ENCODE measurements around the gene OR6K3.
"Not testable (repeated sequence)": the region's sequence is repeated elsewhere in the genome, so short reads cannot be mapped to it uniquely, and the experiment has no call there.

OR6K3 gene, protein sequence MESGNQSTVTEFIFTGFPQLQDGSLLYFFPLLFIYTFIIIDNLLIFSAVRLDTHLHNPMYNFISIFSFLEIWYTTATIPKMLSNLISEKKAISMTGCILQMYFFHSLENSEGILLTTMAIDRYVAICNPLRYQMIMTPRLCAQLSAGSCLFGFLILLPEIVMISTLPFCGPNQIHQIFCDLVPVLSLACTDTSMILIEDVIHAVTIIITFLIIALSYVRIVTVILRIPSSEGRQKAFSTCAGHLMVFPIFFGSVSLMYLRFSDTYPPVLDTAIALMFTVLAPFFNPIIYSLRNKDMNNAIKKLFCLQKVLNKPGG

DNA sequence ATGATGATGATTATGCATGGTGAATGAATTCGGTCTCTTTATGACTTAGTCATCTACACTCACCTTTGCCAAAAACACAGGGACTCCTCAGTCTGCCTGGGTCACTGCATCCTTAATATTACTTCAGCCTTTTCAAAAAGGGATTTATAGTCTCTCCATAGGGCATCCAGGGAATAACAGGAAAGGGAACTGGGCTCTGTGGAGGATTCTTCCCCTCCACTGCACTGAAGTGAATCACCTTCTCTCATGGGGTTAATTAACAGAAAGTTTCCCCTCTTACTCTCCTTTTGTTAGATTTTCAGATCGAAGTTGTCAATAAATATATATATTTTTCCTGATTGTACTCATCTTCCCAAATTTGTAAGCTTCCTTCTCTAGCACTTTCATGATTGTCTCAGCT, at the start of gene OR6K3:
Gene OR6K3, minus strand, starts transcription at position 101 of the 400 bp plus-strand sequence. CDS start 2,605 bp downstream, outside the sequence.
- no peak for DNase-seq

DNA sequence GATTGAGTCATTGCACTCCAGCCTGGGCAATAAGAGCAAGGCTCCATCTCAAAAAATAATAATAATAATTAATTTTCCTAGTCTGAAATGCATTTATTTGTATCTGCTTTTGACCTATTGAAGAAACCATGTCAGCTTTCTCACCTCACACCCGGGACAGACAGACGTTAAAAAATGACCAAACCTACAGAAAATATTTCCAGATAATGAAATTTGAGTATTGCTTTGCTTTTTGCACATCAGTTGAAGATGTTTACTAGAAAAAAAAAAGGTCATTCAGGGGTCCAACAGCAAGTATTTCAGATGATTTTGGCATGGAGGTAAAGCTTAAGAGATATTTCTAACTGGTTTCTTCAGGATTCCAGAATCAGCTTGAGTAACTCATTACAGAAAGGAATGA, 33.9 kb upstream of the OR6K3 start, which contains the start of gene OR6K6:
Gene OR6K6, plus strand, starts transcription at position 301 of the 400 bp plus-strand sequence. CDS start 168 bp downstream, outside the sequence.
- no peak for DNase-seq

DNA sequence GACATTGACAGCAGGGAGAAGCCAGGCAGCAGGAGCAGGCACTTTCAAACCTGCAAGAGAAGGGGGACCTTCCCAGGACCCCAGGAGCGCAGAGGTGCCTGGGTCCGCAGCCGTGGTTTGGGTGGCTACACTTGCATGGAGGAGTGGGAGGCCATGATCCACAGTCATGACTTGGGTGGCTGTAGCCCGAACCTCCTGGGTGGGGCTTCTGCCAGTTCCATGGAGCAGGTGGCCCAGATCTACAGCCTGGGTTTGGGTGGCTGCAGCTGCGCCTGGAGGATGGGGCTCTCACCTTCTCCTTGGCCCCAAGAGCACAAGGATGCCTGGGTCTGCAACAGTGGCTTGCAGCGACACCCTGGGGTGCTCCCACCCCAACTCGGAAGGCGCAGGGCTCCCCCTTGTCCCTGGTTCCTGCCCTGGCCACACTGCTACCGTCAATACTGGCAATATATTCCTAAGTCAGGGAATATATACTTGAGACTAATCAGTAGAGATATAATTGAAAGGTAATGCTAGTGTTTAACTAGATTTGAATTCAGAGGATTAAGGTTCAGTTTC, 31.7 kb upstream of the OR6K3 start:
- DNase-seq, result no peak

DNA sequence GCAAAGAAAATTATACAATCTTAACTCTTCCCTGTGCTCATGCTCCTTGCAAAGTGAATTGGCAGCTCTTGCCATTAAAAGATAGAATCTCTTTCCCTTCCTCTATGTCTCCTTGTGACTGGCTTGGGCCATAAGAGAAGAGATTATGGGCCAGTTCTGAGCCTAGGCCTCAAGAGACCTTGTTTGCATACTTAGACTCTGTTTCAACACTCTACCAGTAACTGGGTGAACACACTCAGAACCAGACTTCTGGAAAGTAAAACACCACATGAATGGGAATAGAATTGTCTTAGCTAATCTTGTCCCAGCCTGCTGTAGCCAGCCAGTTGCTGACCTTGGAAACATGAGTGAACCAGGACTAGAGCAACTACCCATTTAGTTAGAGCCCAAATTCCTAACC, 15.3 kb upstream of the OR6K3 start:
- no peak for DNase-seq

DNA sequence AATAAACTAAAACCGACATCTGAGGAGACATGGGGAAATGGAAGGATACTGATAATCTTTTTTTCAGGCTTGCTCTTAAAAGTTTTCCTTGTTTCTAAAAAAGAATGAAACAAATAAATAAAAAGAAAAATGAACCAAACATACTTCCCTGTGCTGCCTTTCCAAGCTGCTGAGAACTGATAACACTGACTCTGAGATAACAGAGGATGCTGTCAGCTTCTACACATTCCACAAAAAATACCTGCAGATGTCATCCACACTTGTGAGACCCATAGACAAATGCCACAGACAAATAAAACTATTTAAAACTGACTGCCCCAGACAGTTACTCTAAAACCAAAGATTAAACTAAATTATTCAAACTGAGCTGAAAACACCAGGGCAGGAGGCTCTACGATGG, 12.0 kb upstream of the OR6K3 start:
- no peak for DNase-seq

DNA sequence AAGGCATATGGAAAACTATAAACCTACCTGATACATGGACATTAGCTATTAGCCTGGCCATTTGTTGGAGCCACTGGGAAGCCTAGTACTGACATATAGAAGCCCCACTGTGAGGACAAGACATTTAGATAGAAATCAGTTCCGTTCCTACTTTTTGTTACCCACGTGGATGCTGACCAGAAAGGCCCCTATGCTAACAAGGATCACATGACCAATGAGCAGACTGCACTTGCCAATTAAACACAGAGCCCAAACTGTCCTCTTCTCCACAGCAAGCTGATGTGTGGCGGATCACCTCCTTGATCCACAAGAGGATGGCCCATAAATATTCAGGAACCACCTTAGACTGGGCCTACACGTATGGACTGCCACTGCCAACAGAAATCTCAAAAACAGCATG, 11.2 kb upstream of the OR6K3 start:
- no peak for DNase-seq

DNA sequence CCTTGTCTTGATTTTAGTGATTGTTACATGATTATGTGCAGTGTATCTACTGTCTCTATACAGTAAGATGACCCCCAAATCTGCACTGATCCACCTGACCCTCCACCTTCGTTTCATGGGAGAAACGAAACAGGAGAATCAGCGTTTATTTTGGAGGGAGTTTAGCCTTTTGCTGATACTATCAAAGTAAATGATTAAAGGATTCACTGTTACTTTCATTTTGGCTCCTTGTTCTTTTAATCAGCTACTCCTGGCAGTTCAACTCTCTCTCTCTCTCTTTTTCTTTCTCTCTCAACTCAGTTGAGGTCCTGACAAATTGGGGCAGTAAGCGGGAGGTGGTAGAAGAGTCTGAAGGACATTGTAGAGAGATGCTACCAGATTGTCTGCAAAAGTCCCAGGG, 9.9 kb upstream of the OR6K3 start:
- DNase-seq, result no peak

DNA sequence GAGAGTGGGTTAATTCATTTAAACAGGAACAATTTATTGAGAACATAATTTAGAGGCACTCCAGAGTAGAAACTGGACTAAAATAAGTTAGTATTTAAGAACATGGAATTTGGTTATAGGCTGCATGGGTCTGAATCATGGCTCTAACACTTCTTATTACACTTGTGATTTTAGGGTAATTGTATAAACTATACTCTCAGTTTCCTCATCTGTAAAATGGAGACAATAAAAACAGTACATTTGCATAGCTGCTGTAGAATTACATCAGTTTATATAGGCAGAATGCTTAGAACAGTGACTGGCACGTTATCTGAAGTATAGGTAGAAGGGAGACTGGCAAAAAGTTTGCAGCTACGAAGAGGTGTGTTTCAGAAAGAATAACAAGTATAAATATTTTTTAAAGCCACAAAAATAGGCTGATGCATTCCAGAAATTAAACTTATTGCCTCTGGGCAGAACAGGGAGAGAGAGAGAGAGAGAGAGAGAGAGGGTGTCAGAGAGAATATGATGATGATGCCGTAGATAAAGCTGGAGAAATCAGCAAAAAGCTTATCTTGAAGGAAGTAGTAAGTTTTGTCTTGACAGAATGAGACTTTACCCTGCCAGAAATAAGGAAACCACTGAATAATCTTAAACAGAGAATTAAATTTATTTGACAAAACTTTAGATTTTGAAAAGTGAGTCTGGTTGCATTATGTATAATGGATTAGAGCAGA, 8.1 kb upstream of the OR6K3 start:
- DNase-seq, result no peak

DNA sequence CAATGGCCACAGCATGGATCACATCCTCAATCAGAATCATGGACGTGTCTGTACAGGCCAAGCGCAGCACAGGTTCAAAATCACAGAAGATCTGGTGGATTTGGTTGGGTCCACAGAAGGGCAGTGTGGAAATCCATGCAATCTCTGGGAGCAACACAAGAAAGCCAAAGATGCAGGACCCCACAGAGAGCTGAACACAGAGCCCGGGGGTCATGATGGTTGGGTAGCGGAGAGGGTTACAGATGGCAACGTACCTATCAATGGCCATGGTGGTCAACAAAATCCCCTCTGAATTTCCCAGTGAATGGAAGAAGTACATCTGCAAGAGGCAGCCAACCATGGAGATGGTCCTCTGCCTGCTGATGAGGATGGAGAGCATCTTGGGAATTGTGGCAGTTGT, 3.9 kb upstream of the OR6K3 start:
- DNase-seq, result no peak

DNA sequence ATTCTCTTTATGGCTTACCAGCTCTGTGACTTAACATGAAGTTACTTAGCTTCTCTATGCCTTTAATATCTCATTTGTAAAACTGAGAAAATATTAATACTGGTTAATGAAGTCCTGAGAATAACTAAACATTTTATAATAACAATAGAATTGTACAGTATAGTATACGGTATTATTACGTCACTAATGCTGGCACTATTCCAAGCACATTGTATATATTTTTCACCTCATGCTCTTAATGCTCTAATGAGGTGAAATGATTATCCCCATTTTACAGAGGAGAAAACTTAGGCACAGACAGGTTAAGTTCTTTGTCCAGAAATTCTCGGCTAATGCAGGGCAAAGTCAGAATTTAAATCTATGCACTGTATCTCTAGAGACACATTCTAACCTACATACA, 856 bp downstream of the OR6K3 start:
- DNase-seq, result no peak

DNA sequence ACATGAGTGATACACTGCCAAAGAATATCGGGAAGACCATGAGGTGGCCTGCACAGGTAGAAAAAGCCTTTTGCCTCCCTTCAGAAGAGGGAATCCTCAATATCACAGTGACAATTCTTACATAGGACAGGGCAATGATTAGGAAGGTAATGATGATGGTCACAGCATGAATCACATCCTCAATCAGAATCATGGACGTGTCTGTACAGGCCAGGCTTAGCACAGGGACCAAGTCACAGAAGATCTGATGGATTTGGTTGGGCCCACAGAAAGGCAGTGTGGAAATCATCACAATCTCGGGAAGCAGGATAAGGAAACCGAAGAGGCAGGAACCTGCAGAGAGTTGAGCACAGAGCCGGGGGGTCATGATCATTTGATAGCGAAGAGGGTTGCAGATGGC, 3.2 kb downstream of the OR6K3 start:
- DNase-seq, result no peak

DNA sequence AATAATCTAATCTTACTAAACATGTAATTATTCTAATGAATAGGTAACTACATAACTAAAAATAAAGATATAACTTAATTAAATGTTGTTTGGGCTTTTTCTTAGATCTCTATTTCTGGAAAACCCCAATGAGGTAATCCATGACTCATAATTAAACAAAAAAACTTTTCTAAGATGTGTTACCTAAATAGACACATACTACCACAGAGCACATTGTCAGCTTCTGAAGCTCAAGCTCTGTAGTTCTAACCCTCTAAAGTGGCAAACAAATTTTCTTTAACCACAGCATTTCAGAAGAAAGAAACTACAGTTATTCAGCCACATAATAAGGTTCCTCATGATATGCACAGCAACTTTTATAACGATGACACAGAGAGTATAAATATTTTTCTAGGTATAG, 4.2 kb downstream of the OR6K3 start:
- no peak for DNase-seq

DNA sequence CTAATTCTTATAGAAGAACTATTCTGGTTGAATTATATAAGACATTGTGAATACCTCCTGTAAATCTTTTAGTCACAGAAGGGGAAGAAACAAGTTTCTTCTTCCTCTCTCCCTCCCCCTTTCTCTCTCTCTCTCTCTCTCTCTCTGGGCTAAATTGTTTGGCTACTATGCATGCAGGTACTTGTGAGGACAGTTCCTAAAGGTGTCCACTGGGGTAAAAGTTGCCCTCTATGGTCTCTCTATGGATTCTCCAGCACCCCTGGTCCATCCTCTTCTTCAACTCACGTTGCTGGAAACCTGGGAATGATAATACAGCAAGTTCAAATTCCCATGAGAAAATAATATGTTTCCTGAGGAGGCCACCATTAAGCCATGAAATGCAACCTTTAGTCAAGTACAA, 5.8 kb downstream of the OR6K3 start:
- no peak for DNase-seq

DNA sequence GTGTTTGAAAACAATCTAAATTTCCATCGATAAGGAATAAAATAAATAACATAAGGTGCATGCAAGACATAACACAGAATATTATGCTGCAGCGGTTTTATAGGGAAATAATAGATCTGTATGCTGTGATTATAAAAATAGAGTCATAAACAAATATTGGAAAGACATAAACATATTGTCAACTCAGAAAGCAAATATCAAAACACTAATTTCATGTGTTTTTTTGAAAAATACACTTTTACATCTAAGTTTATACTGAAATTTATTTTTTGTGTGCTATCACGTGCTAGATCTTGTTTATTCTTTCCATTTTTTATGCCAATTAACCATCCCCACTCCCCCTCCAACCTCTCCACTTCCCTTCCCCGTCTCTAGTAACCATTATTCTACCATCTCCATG, 9.4 kb downstream of the OR6K3 start:
- DNase-seq, result no peak

DNA sequence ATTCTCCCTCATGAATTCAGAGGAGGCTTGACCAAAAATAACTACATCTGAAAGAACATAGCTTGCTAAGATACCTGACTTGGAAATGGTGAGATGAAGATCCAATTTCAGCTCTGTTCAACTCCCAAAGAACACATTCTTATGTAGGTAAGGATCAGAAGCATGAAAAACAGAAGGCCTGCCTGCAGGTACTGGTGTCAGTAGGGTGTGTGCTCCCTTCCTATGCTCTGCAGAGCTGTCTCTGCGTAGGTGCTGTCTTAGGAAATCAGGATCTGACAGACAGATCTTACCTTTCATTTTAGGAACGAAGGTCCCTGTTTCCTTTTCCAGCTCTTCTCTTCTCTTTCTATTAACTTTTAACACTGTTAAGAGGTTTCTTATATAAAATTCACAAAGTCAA, 14.4 kb downstream of the OR6K3 start:
- DNase-seq, result no peak

DNA sequence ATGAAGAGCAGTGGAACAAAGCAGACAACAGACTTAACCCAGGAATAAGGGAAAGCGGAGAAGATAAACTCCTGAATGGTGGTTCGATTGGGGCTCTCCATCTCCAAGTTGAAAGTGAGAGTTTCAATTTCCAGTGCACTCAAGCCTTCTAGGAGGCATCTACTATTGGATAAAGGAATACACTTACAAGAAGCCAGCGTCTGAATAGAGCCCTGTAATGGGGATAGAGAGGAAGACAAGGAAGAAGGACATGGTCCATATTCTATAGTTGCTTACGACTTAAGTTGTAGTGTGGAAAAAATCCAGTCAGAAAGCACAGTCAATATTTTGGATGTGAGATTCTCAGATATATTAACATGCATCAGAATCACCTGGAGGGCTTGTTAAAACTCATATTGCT, 20.0 kb downstream of the OR6K3 start, which contains the start of gene OR6K2:
Gene OR6K2, minus strand, starts transcription at position 101 of the 400 bp plus-strand sequence. Its CDS starts 0 bp downstream, at position 101.
- no peak for DNase-seq

DNA sequence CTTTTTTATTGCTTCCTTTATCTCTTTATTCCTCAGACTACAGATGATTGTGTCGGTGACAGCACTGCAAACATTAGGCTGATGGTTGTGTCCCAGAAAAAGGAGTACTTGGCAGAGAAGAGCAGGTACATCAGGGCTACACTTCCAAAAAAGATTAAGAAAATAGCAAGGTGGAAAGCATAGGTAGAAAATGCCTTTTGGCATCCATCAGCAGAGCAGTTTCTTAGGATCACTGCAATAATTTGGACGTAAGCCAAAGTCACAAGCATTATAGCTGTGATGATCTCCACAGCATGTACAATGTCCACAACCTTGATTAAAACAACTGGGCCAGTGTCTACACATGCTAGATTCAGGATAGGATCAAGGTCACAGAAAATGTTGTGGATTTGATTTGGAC, 25.9 kb downstream of the OR6K3 start:
- DNase-seq, result no peak

DNA sequence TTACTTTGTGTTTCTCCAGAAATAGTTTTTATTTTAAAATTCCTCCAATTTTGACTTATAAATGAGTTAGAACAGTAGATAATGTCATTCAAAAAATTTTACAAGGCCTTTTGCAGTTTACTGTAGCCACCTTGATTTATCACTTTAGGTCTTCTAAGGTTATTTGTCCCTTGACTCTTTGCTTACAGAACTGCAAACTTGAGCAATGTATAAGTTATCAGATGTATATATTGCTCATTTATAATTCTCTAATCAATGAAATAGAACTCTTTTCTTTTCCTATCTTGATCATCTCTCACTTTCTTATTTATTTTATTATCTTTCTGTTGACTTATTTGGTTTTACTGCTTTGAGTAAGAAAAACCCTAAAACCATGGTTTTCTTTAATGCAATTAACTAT, 28.2 kb downstream of the OR6K3 start:
- DNase-seq, result no peak

DNA sequence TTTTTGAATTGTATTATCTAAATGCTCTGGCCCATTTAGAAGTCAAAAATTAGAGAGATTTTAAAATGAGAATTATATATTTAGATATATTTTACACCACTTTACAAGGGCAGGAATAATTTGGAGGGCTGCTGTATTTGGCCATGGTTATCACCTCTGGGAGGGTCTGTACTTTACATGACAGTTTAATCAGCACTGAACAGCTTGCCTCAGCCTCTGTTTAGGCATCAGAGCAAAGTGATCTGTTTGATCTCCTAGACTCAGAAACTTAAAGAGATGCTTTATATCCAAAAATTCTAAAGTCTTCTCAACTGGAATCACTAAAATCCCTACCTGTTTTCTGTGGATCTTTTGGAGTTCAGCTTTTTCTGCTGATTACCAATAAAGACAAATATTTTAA, 28.6 kb downstream of the OR6K3 start:
- no peak for DNase-seq

DNA sequence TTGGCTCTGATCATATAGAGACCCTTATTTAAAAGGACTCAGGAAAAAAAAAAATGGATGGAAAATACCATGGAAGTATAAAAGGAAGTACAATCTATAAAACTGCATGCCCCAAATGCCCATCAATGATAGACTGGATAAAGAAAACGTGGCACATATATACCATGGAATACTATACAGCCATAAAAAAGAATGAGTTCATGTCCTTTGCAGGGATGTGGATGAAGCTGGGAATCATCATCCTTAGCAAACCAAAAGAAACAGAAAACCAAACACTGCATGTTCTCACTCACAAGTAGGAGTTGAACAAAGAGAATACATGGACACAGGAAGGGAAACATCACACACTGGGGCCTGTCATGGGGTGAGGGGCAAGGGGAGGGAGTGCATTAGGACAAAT, 29.4 kb downstream of the OR6K3 start:
- not testable (repeated sequence) for DNase-seq

DNA sequence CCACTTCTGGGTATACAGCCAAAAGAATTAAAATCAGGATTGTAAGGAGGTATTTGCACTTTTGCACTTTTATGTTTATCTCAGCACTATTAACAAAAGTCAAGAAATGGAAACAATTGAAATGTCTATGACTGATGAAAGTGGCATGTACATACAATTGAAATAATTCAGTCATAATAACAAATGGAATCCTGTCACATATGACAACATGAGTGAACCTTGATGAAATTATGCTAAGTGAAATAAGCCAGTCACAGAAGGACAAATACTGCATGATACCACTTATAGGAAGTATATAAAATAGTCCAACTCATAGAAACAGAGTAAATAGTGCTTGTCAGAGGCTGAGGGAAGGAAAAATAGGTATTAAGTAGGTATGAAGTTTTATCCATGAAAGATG, 30.6 kb downstream of the OR6K3 start:
- no peak for DNase-seq

DNA sequence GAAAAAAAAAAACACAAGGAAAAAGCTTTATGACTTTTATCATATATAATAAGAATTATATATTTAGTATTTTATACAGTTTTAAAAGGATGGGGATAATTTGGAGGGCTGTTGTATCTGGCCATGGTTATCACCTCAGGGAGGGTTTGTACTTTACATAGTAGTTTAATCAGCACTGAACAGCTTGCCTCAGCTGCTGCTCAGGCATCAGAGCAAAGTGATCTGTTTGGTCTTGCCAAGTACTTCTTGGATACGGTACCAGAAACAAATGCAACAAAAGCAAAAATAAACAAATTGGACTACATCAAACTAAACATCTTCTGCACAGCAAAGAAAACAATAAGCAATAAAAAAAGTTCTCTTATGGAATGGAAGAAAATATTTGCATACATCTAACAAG, 31.4 kb downstream of the OR6K3 start:
- DNase-seq, result no peak

DNA sequence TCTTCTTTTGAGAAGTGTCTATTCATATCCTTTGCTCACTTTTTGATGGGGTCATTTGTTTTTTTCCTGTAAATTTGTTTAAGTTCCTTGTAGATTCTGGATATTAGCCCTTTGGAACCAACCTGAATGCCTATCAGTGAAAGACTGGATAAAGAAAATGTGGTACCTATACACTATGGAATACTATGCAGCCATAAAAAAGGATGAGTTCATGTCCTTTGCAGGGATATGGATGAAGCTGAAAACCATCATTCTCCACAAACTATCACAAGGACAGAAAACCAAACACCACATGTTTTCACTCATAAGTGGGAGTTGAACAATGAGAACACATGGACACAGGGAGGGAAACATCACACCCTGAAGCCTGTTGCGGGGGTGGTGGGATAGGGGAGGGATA, 32.2 kb downstream of the OR6K3 start:
- not testable (repeated sequence) for DNase-seq

DNA sequence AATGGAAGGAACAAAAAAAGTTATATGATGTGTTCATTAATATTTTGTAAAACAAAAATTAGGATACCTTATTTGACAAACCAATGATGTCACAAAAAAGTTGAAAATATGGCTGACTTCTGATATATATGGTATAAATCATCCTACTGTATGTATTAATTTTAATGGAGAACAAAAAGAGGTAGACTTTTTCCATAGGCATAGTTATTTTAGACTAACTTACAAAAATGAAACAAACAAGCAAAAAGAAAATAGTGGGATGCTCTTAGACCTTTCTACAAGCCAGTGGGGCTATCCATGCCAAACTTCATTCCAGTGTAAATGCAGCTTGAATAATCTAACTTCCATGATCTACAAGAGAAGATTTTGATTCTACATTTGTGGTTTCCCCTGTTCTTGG, 33.5 kb downstream of the OR6K3 start:
- no peak for DNase-seq

Data from left hindlimb (tissue), 1 donor.